ENCODE measurements around the gene TMEM218.

TMEM218 gene

GRCh38 chr11:125094731-125095130, 16.7 kb downstream of the TMEM218 start:
- H3K4me3 ChIP-seq (ENCODE audit: low read length, poor library complexity, severe bottlenecking), result no peak overlapping the region
- peaks cover 3% of the 10 kb centered on the region; the same call in 1 of the 2 replicates for H3K36me3 ChIP-seq (ENCODE audit: insufficient read depth, low read length)
- H3F3A ChIP-seq (ENCODE audit: low read depth), result no peaks in the 10 kb centered on the region
- no peaks in the 10 kb centered on the region for H3K79me2 ChIP-seq (ENCODE audit: insufficient read depth, low read length)
- H4K20me1 ChIP-seq (ENCODE audit: insufficient read depth, low read length, poor library complexity, severe bottlenecking), result no peaks in the 10 kb centered on the region
- H3K27me3 ChIP-seq (ENCODE audit: insufficient read depth, low read length, poor library complexity, severe bottlenecking), result no peaks in the 10 kb centered on the region
- no peak for TF ChIP-seq CTCF (conservative IDR thresholded peaks at IDR 0.05; ENCODE audit: low read length)
- no peak for TF ChIP-seq EZH2phosphoT487 (IDR thresholded peaks at IDR 0.05; ENCODE audit: borderline replicate concordance)
- no peak overlapping the region for H2AFZ ChIP-seq (ENCODE audit: low read length)
- no peak overlapping the region for H3K4me2 ChIP-seq (ENCODE audit: low read depth, low read length, poor library complexity, severe bottlenecking)
- H3K9me3 ChIP-seq (ENCODE audit: insufficient read depth, low read depth, low read length), result no peaks in the 10 kb centered on the region
- no peak overlapping the region for H3K9ac ChIP-seq (ENCODE audit: low read depth, low read length, poor library complexity, severe bottlenecking)
- no peaks in the 10 kb centered on the region for H3K9me2 ChIP-seq (replicated peaks; ENCODE audit: low read depth, low read length)
- no peaks in the 10 kb centered on the region for H3K4me1 ChIP-seq (ENCODE audit: insufficient read depth, low read length, poor library complexity, severe bottlenecking)

DNA sequence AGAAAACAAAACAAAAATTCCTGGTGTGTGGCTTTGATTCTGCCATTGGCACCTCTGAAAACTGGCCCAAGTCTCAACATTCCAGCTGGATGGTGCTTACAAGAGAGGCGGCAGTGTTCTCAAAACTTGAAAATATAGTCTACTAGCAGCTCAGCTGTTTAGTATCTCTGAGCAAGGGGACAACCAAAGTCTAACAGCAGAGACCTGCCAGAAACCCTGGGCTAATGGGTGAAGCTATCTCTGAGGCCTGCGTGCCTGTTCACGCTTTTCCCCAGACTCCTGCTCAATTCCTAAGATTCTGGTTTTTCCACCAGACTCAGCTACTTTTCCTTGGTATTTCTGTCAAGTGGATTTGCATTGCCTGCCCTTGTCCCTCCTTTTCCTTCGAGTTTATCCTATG, 17.9 kb downstream of the TMEM218 start:
- Histone ChIP-seq H3F3A (ENCODE audit: low read depth) (no peaks in the 10 kb centered on the region), H3K4me2 (ENCODE audit: low read depth, low read length, poor library complexity, severe bottlenecking) (no peak overlapping the region), H3K36me3 (ENCODE audit: insufficient read depth, low read length) (peaks cover 3% of the 10 kb centered on the region; the same call in 1 of the 2 replicates), H3K9ac (ENCODE audit: low read depth, low read length, poor library complexity, severe bottlenecking) (no peak overlapping the region), H3K9me2 (replicated peaks; ENCODE audit: low read depth, low read length) (no peaks in the 10 kb centered on the region), H3K4me1 (ENCODE audit: insufficient read depth, low read length, poor library complexity, severe bottlenecking) (no peaks in the 10 kb centered on the region), H3K4me3 (ENCODE audit: low read length, poor library complexity, severe bottlenecking) (no peak overlapping the region), H2AFZ (ENCODE audit: low read length) (no peak overlapping the region), H3K79me2 (ENCODE audit: insufficient read depth, low read length) (no peaks in the 10 kb centered on the region), H3K9me3 (ENCODE audit: insufficient read depth, low read depth, low read length) (no peaks in the 10 kb centered on the region), H3K27me3 (ENCODE audit: insufficient read depth, low read length, poor library complexity, severe bottlenecking) (no peaks in the 10 kb centered on the region), H4K20me1 (ENCODE audit: insufficient read depth, low read length, poor library complexity, severe bottlenecking) (no peaks in the 10 kb centered on the region)
- TF ChIP-seq CTCF (conservative IDR thresholded peaks at IDR 0.05; ENCODE audit: low read length), result no peak
- no peak for TF ChIP-seq EZH2phosphoT487 (IDR thresholded peaks at IDR 0.05; ENCODE audit: borderline replicate concordance)

- no peaks in the 10 kb centered on the region for H3K9me3 ChIP-seq (ENCODE audit: insufficient read depth, low read depth, low read length)
- H3K27me3 ChIP-seq (ENCODE audit: insufficient read depth, low read length, poor library complexity, severe bottlenecking), result no peaks in the 10 kb centered on the region
- peaks cover 3% of the 10 kb centered on the region; the same call in 1 of the 2 replicates for H3K36me3 ChIP-seq (ENCODE audit: insufficient read depth, low read length)
- no peaks in the 10 kb centered on the region for H3K4me1 ChIP-seq (ENCODE audit: insufficient read depth, low read length, poor library complexity, severe bottlenecking)
- no peak for TF ChIP-seq EZH2phosphoT487 (IDR thresholded peaks at IDR 0.05; ENCODE audit: borderline replicate concordance)
- no peak for TF ChIP-seq CTCF (conservative IDR thresholded peaks at IDR 0.05; ENCODE audit: low read length)
- no peak overlapping the region for H3K4me2 ChIP-seq (ENCODE audit: low read depth, low read length, poor library complexity, severe bottlenecking)
- H2AFZ ChIP-seq (ENCODE audit: low read length), result no peak overlapping the region
- H3K9me2 ChIP-seq (replicated peaks; ENCODE audit: low read depth, low read length), result no peaks in the 10 kb centered on the region
- no peaks in the 10 kb centered on the region for H4K20me1 ChIP-seq (ENCODE audit: insufficient read depth, low read length, poor library complexity, severe bottlenecking)
- H3F3A ChIP-seq (ENCODE audit: low read depth), result no peaks in the 10 kb centered on the region
- H3K4me3 ChIP-seq (ENCODE audit: low read length, poor library complexity, severe bottlenecking), result no peak overlapping the region
- H3K79me2 ChIP-seq (ENCODE audit: insufficient read depth, low read length), result no peaks in the 10 kb centered on the region
- no peak overlapping the region for H3K9ac ChIP-seq (ENCODE audit: low read depth, low read length, poor library complexity, severe bottlenecking)
Measured at GRCh38 chr11:125092669-125093068, 18.8 kb downstream of the TMEM218 start.

Data from Loucy (cell line).